Lower leg skin (tissue), 4 donors: ENCODE measurements around the gene UST. TPM values are rescaled to one million over a fixed set of nuclear protein-coding genes. Genes with fewer than 3 reads are reported as not detected.

Source experiments
- DNase-seq, 2 donors: peaks; one replicate each; pipeline ENCODE4 v3.0.0-alpha.2; 2019; ENCODE audit warnings: low spot score in 2 of 2
- H3K4me3 ChIP-seq: fragments of 200-600 bp; sonication (generic); 2 replicates; pipeline ENCODE4 v1.5.1; 2017; ENCODE audit warnings: mild to moderate bottlenecking, low read depth; ENCODE audit not compliant: poor library complexity, severe bottlenecking
- POLR2A ChIP-seq, 2 donors: fragments of 450-650 bp; IDR thresholded peaks; one replicate each; pipeline ENCODE4 v1.6.1; 2016 to 2017; ENCODE audit warnings: antibody characterized with exemption in 2 of 2, mild to moderate bottlenecking in 1 of 2, moderate library complexity in 1 of 2
- WGBS, 2 donors: methylation state at CpG; one replicate each; pipeline ENCODE4 v1.1.5; 2018; 5-methylcytosine and 5-hydroxymethylcytosine counted together
- intact Hi-C: fragments of 100-400 bp; cut with DNase I; formaldehyde crosslinking; loops from one replicate; pipeline ENCODE4 v1.15.0; 2023; ENCODE audit warnings: low total_unique reads
- total RNA-seq, 4 donors: library from RNA; depleted of rRNA; stranded (reverse); fragments of >200 nt; gene quantifications; one replicate each; pipeline ENCODE4 v1.1.0, GENCODE V29; 2016
- TF ChIP-seq, protein P1 (sequence below), 3 donors: fragments of 450-650 bp; IDR thresholded peaks; one replicate each; pipeline ENCODE4 v1.5.1; 2016; ENCODE audit warnings: antibody characterized with exemption in 3 of 3, mild to moderate bottlenecking in 3 of 3, moderate library complexity in 2 of 3

The UST gene
- total RNA-seq, 4 donors from 2014 or later = 12.2 to 21.7 (median 17.7) TPM

DNA sequence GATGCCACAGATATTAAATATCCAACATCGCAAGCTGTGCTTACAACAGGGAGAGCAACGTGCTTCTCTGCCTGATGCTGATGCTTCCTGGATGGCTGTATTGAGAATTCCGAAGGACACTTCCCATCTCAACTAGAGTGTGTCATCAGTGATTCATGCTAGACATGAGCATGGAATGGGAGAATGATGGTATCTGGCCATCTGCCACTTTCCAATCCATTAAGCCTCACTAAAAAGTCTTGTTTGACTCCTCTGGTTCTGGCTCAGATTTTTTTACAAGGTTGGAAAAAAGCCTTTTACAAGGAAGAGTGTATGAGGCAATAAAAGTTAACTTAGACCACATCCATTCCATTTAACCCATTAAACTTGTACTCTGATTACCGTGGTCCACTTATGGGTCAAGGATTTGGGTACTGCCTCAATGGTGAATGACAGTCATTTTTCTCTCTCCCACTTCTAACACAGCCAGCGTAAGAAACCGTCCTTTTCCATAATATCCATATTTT lies 265.3 kb downstream of the UST start:
- TF ChIP-seq, protein P1, sequence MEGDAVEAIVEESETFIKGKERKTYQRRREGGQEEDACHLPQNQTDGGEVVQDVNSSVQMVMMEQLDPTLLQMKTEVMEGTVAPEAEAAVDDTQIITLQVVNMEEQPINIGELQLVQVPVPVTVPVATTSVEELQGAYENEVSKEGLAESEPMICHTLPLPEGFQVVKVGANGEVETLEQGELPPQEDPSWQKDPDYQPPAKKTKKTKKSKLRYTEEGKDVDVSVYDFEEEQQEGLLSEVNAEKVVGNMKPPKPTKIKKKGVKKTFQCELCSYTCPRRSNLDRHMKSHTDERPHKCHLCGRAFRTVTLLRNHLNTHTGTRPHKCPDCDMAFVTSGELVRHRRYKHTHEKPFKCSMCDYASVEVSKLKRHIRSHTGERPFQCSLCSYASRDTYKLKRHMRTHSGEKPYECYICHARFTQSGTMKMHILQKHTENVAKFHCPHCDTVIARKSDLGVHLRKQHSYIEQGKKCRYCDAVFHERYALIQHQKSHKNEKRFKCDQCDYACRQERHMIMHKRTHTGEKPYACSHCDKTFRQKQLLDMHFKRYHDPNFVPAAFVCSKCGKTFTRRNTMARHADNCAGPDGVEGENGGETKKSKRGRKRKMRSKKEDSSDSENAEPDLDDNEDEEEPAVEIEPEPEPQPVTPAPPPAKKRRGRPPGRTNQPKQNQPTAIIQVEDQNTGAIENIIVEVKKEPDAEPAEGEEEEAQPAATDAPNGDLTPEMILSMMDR (IDR thresholded peaks at IDR 0.05) = no peak
- no peak for TF ChIP-seq POLR2A (IDR thresholded peaks at IDR 0.05)

DNA sequence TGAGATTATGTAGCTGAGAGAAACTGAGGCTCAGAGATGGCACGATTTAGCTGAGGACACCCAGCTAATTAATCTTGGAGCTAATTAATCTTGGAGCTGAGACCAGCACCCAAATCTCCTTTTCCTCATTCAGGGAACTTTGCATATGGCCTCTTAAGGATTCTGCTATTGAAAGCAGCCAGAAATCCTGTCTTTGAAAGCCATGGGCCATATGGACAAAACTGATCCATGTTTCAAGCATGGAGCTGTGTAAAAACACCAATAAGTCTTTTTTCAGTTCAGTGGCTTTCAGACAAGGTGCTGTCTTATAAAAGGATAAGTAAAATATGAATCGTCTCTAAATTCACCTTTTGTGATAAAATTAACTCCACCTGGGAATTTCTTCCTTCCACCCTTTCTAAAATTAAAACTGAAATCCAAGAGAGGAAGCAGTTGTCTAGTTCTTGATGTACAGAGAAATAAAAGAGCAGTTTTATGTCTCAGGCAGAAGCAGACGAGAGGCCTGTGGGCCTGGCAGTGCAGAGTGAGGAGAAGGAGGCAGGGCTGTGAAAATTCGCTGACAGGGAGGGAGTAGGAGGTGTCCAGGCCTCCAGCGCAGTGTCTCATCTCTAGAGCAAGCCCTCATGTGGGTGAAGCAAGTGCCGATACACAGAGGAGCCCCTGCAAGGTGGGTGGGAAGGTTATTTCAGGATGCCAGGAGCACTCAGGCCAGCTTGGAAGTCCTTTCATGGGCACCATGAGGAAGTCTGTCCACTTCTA lies 266.9 kb downstream of the UST start:
- no peak for TF ChIP-seq POLR2A (IDR thresholded peaks at IDR 0.05)
- TF ChIP-seq, protein P1 (IDR thresholded peaks at IDR 0.05) = no peak
- intact Hi-C loops = no loop called here
- 73 to 77% methylated on average over 6 of the region's 6 CpGs for WGBS, 2 donors
- no peak overlapping the region for H3K4me3 ChIP-seq
- no peak for DNase-seq

More for the DNA sequence above, 265.3 kb downstream of the UST start:
- intact Hi-C loops = no loop called here
- DNase-seq = no peak
- H3K4me3 ChIP-seq = no peak overlapping the region
- WGBS, 2 donors = 68 to 74% methylated on average over 6 of the region's 6 CpGs

DNA sequence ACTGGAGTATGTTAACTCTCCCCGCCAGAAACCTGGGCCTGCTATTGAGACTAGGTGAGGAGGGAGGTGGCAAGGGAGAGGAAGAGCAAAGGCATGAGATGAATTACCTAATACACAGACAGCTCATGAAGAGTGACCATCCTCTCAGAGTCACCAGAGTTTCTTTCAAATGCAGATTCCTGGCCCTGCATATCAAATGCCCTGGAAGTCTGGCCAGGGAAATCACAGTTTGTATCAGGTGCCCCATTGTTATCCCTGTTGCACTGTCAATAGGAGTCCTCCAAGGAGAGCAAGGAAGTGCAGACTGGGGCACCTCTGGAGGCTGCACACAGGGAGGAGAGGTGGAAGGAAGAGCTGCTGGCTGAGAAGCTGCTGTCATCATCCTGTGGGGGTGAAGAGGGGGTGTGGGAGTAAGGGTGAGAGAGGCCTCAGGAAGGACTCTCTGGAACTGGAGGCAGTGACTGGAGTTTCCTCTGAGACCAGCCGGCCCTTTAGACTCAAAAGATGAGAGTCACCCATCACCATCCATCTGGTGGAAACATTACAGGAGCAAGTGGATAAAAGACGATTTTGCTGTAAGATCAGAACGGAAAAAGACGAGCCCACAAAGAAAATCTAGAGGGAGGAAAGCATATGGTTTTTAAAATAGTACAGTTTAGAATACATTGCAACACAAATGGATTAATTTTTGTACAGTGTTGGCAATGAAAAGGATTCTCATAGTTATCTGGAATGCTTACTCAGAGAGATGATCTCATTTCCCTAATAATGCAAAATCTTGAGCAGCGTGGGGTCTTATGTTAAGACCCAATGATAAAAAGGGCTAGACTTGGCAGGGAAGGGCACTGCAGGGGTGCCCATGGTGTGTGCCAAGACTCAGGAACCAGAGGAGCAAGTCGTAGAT lies 268.1 kb downstream of the UST start:
- no peak for TF ChIP-seq POLR2A (IDR thresholded peaks at IDR 0.05)
- TF ChIP-seq, protein P1 (IDR thresholded peaks at IDR 0.05) = no peak
- no peak for DNase-seq
- intact Hi-C loops = no loop called here
- no peak overlapping the region for H3K4me3 ChIP-seq
- WGBS, 2 donors = 53 to 63% methylated on average over 7 of the region's 7 CpGs

DNA sequence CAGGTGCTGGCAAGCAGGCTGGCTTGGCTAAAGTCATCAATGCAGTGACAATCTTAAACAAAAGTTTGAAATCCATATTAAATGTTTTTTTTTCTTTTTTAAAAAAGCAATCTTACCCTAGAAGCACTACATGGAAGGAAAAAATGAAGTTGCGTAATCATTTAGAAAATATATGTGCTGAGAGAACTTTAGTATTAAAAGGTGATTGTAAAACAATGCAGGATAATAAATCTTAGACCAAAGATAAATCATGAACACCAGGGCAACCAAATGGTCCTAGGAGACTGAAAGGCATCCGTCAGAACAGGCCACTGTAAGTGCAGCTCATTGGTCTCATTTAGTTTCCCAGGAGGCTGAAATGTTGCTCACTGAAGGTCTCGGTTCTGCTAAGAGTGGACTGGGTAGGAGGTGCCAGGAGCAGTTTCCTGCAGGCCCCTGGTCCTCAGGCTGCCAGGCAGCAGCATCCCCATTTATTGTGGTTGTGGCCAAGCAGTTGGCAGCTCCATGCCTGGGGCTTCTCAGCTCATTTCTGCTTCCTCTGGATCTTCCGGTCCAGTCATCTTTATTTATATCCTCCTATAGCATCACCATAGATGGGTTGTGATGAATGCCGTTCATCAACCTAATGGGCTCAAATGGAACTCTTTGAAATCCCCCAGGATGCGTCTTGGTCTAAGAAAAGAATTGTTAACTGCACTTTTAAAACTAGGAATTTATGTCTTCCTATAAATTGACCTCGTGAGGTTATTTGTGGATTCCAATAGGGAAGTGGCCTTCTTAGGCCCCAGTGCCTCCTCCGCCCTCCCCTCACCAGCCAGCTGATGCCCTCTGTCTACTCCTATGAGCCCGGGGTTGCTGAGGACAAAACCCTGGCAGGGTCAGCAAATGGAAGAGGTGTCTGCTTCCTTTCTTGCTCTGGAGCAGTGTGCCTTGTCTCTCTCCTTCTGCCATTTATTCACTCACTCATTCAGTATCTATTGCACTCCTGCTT lies 269.0 kb downstream of the UST start:
- TF ChIP-seq, protein P1 (IDR thresholded peaks at IDR 0.05) = no peak
- no peak for TF ChIP-seq POLR2A (IDR thresholded peaks at IDR 0.05)
- no peak for DNase-seq
- H3K4me3 ChIP-seq = no peak overlapping the region
- intact Hi-C loops = no loop called here
- 71 to 79% methylated on average over 9 of the region's 9 CpGs for WGBS, 2 donors

DNA sequence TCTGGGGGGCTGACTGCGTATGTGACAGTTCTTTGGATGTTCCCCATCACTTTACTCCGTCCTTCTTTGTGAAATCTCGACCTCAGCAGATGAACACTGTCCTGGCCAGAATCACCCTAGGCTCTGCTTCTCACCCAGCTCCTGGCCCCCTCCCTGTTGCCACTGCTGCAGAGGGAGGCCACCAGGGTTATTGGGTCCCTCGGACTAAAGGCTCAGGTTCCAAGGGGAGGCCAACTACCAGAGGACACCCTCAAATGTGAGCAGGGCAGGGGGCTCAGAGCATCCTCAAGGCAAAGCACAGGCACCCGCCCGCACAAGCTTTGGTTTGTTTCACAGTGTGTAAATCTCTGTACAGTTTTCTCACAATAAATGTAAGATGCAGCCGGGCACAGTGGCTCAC lies 269.9 kb downstream of the UST start:
- DNase-seq = no peak
- 94 to 96% methylated on average over 7 of the region's 7 CpGs for WGBS, 2 donors
- intact Hi-C loops = no loop called here
- TF ChIP-seq, protein P1 (IDR thresholded peaks at IDR 0.05) = no peak
- TF ChIP-seq POLR2A (IDR thresholded peaks at IDR 0.05) = no peak
- no peak overlapping the region for H3K4me3 ChIP-seq
